DMS153 treated with DMSO at 0.1 percent for 48 hours (cell line): ENCODE measurements around the gene PID1.

Source experiments
- DNase-seq: peaks from one replicate; lab custom pipeline; 2025; ENCODE audit not compliant: unreplicated experiment; lab: John Stamatoyannopoulos, UW

The PID1 gene

GRCh38 chr2:229261599-229261998, 9.5 kb downstream of the PID1 start:
- no peak for DNase-seq

GRCh38 chr2:229261076-229261475, 10.0 kb downstream of the PID1 start:
- no peak for DNase-seq

DNA sequence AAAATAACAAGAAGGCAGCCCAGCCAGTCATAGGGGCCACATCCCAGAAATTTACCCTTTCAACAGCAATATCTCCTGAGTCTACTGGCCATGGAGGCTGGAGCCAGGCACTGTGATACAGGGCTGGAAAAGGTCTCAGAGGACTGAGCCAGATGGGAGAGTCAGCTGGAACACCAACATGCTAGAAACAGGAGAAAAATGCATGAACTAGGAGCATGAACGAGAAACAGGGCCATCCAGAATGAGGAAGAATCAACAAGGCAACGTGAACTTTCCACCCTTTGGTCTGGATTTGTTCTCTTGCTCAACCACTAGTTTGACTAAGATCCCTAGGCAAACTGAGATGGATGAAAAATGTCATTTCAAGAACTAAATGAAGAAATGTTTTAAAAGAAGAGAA, 13.1 kb downstream of the PID1 start:
- no peak for DNase-seq

- no peak for DNase-seq
Observed at GRCh38 chr2:229256376-229256775, 14.7 kb downstream of the PID1 start.

DNA sequence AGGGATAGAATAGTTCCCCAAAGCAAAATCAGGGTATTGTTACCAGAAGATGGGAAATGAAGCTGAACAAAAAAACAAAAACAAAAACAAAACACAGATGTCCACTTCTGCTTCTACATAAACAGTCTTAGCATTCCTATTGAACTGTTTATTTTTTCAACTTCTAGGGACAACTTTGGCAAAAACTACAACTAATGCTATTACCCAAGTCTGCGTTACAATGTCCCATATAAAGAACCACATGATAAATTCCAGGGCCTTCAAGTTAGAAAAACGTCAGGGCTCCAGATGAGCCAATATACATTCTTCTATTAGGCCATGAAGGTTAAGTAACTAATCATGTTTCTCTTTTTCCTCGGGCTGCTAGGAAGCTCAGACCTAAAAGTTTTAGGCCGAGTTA, 16.9 kb downstream of the PID1 start:
- DNase-seq = no peak

DNA sequence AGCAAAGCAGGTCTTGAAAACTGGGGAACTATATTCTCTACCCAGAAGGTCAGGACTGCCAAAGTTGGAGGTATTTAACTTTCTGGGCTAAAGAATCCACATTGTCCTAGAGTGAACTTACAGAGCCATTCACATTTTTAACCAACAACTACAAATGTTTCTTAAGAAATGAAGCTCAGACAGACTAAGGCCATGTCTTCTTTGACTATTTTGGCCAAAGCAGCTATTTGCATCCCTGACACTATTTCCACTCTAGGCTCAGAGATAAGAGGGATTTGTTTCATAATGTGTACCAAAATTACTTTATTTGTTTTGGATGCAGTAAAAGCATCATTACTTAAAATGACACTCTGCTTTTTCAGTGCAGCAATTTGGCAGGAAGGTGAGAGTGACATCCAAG, 18.1 kb downstream of the PID1 start:
- no peak for DNase-seq

DNA sequence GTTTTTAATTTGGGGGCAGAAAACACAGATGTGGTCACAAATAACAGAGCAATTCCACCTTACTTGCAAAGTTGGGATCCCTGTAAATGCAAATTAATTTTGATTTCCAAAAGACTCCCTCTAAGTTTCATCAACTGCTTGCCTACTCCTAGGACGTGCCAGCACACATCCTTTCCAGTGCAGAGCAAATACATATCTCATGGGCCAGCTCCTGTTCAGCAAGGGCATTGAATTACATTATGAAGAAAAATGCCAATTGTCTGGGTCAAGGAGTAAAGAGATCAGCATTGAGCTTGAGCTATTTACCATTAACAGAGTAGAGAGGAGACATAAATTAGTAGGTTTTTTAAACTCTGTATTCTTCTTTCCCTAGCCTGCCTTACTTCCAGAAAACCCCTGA, 18.8 kb downstream of the PID1 start:
- DNase-seq = no peak

DNA sequence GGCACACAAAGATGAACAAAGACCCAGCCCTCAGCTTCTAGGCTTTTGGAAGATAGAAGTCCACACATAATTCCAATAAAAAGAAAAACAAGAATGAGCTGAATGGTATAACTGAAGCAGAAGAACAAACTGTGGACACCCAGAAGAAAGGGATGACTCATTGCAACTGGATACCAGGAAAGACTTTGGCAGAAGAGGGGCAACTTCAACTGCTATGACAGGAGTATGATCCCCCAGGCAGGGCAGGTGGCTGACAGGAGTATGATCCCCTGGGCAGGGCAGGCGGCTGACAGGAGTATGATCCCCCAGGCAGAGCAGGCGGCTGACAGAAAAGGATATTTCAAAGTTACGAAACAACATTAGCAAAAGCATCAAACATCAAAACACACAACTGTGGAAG, 21.6 kb downstream of the PID1 start:
- no peak for DNase-seq

DNA sequence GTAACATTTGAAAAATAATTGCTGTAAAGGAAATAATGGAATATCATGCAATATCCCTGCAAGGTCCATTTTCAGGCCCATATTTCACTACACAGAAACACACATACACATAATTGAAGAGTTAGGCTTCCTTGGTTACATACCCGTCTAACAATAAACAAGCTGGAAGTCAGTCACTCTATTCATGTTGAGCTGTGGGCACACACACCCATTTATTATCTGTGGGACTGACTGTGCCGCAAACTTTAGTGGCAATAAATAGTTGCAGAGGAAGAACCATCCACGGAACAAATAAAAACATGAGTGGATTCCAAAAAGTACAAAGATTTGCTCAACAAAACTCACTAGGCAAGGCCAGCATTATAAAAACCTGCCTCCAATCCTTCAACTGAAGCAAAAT, 24.8 kb downstream of the PID1 start:
- DNase-seq = no peak

DNA sequence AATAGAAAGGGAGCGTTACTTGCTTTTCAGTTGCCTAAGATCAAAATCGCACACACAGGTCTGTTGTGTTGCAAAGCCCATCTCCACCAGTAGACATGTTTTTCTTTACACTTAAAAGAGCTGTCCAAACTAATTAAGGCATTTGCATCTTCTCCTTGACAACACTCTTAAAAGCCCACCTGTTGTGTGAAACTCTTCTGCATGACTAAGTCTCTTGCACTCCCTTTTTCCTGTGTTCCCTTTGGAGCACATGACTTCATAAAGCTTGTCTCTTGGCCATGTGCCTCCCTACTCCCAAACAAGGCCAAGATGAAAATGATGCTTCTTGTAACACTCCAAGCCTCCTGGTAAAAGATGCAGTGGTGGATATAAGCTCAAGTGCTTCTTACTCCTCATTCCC, 26.1 kb downstream of the PID1 start:
- DNase-seq = no peak

- DNase-seq = no peak
Observed at GRCh38 chr2:229243890-229244560, 27.1 kb downstream of the PID1 start.

- DNase-seq = no peak
Observed at GRCh38 chr2:229240984-229241491, 30.0 kb downstream of the PID1 start.

DNA sequence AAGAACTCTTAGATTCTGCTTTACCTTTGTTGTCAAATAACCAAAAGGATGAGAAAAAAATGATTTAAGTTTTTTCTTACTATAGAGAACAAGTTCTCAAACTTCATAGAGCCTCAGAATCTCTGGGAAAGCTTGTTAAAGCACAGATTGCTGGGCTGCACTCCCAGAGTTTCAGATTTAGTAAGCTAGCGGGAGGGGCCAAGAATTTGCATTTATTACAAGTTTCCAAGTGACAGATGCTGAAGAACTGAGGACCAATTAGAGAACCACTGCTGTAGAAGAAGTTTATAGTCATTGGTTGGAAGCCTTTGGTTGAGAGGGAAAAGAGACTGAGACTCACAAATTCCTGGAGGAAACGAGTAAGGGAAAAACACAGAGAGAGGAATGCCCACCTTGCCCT, 32.1 kb downstream of the PID1 start:
- no peak for DNase-seq

DNA sequence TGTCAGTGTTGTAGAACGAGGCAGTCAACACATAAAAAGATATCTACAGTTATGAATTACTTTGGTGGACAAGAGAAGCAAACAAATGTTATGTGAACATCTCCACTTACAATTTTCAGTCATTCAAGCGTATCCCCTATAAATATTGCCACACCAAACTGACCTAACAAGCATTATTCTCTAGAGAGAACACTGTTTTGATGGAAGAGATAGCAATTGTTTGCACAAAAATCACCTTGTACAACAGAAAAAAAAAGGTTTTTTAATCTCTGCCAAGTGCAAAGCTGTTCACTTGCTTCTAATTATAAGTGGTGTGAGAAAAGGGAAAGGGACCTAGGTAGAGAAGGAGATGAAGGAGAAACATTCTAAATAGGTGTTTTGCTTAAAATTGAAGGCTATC, 33.8 kb downstream of the PID1 start:
- DNase-seq = no peak

- no peak for DNase-seq
Observed at GRCh38 chr2:229235131-229235914, 35.8 kb downstream of the PID1 start.

GRCh38 chr2:229231885-229232284, 39.2 kb downstream of the PID1 start:
- DNase-seq = no peak

GRCh38 chr2:229231328-229231868, 39.7 kb downstream of the PID1 start:
- no peak for DNase-seq

- no peak for DNase-seq
Observed at GRCh38 chr2:229230911-229231310, 40.2 kb downstream of the PID1 start.

- DNase-seq = no peak
Observed at GRCh38 chr2:229230256-229230655, 40.8 kb downstream of the PID1 start.

GRCh38 chr2:229226382-229226781, 44.7 kb downstream of the PID1 start:
- DNase-seq = no peak

DNA sequence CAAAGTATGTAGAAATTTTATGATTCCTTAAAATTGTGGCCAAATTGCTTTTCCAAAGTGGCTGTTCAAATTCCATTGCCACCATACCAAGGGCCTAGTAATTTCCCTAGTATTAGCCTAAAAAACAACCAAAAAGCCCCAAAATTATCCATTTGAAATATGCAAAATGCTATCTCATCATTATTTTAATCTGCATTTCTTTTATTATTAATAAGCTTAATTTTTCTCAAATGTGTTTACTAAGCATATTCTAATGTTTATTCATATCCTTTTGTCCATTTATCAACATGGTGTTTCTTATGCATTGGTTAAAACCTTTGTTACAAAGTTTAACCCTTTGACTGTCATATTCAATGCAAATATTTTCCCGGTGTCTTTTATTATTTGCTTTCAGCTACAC, 48.0 kb downstream of the PID1 start:
- no peak for DNase-seq

GRCh38 chr2:229221641-229222040, 49.4 kb downstream of the PID1 start:
- no peak for DNase-seq
